HEK293 (cell line): ENCODE data around the gene TNFSF13.
A peak's percentile ranks its signal among the peaks of the same experiment; 100 is the strongest.
"Not testable (repeated sequence)": the region's sequence is repeated elsewhere in the genome, so short reads cannot be mapped to it uniquely, and the experiment has no call there.

Source experiments
- CTCF ChIA-PET: fragments of 350-600 bp; formaldehyde crosslinking; extraction: SDS; loops from one replicate; lab custom pipeline; 2021; ENCODE audit warnings: antibody characterized with exemption; lab: Yijun Ruan, JAX
- POLR2A ChIA-PET: fragments of 300-600 bp; formaldehyde crosslinking; extraction: SDS; loops from one replicate; lab custom pipeline; 2020; ENCODE audit warnings: antibody characterized with exemption, inconsistent platforms; lab: Yijun Ruan, JAX
- H3K27ac ChIP-seq: fragments of 200-500 bp; sonication (Bioruptor generic); 2 replicates; pipeline ENCODE4 v1.5.1; 2014; ENCODE audit warnings: low read depth, low read length, control low read depth, inconsistent platforms; ENCODE audit errors: extremely low read depth
- H3K36me3 ChIP-seq, 2 experiments: fragments of 200-500 bp in 1 of 2; sonication (Bioruptor generic) in 1 of 2; 1 replicate in 1 of 2; 2 replicates in 1 of 2; pipeline ENCODE4 v1.5.1; 2014 to 2017; ENCODE audit warnings: inconsistent platforms in 2 of 2, low read length in 2 of 2; ENCODE audit not compliant: control insufficient read depth in 2 of 2, insufficient read depth in 1 of 2
- H3K4me1 ChIP-seq: fragments of 200-500 bp; sonication (Bioruptor generic); 2 replicates; pipeline ENCODE4 v1.5.1; 2014; ENCODE audit warnings: mild to moderate bottlenecking, low read length, inconsistent platforms; ENCODE audit not compliant: control insufficient read depth, insufficient read depth
- H3K4me3 ChIP-seq: 2 replicates; pipeline ENCODE4 v1.5.1; 2011; ENCODE audit warnings: low read depth, mild to moderate bottlenecking, control low read depth, low read length, moderate library complexity
- H3K9me3 ChIP-seq: fragments of 200-500 bp; sonication (Bioruptor generic); 2 replicates; pipeline ENCODE4 v1.5.1; 2014; ENCODE audit warnings: low read depth, low read length, inconsistent platforms; ENCODE audit not compliant: control insufficient read depth, insufficient read depth
- EGR2 ChIP-seq: fragments of 450-650 bp; formaldehyde crosslinking; IDR thresholded peaks from 2 replicates; pipeline ENCODE4 v1.5.1; 2016; ENCODE audit warnings: low read depth, missing biosample characterization, missing genetic modification characterization
- GLI2 ChIP-seq: fragments of 450-650 bp; formaldehyde crosslinking; IDR thresholded peaks from 2 replicates; pipeline ENCODE4; 2017; ENCODE audit warnings: missing biosample characterization, missing genetic modification characterization, low read depth, borderline replicate concordance
- GLIS2 ChIP-seq: fragments of 450-650 bp; formaldehyde crosslinking; IDR thresholded peaks from 2 replicates; pipeline ENCODE4 v1.5.1; 2016; ENCODE audit warnings: missing biosample characterization, missing genetic modification characterization
- KLF16 ChIP-seq: fragments of 450-650 bp; formaldehyde crosslinking; IDR thresholded peaks from 2 replicates; pipeline ENCODE4 v1.5.1; 2017; ENCODE audit warnings: missing biosample characterization, missing genetic modification characterization
- MZF1 ChIP-seq: fragments of 450-650 bp; formaldehyde crosslinking; IDR thresholded peaks from 2 replicates; pipeline ENCODE4 v1.5.1; 2017; ENCODE audit warnings: missing biosample characterization, missing genetic modification characterization, borderline replicate concordance
- OSR2 ChIP-seq: fragments of 450-650 bp; formaldehyde crosslinking; IDR thresholded peaks from 2 replicates; pipeline ENCODE4 v1.5.1; 2016; ENCODE audit warnings: missing biosample characterization, missing genetic modification characterization
- OVOL3 ChIP-seq: fragments of 450-650 bp; formaldehyde crosslinking; IDR thresholded peaks from 2 replicates; pipeline ENCODE4 v1.5.1; 2016; ENCODE audit warnings: missing biosample characterization, missing genetic modification characterization
- REPIN1 ChIP-seq: fragments of 450-650 bp; formaldehyde crosslinking; IDR thresholded peaks from 2 replicates; pipeline ENCODE4 v1.5.1; 2017; ENCODE audit warnings: missing biosample characterization, missing genetic modification characterization, low read depth
- ZFP3 ChIP-seq: fragments of 450-650 bp; formaldehyde crosslinking; IDR thresholded peaks from 2 replicates; pipeline ENCODE4 v1.5.1; 2016; ENCODE audit warnings: low read depth, missing biosample characterization, missing genetic modification characterization
- ZIC2 ChIP-seq: fragments of 450-650 bp; formaldehyde crosslinking; IDR thresholded peaks from 2 replicates; pipeline ENCODE4 v1.5.1; 2016; ENCODE audit warnings: missing biosample characterization, missing genetic modification characterization
- ZNF10 ChIP-seq: fragments of 450-650 bp; formaldehyde crosslinking; IDR thresholded peaks from 2 replicates; pipeline ENCODE4 v1.5.1; 2017; ENCODE audit warnings: missing biosample characterization, missing genetic modification characterization
- ZNF155 ChIP-seq: fragments of 450-650 bp; formaldehyde crosslinking; IDR thresholded peaks from 2 replicates; pipeline ENCODE4 v1.5.1; 2016; ENCODE audit warnings: missing biosample characterization, missing genetic modification characterization
- ZNF157 ChIP-seq: fragments of 450-650 bp; formaldehyde crosslinking; IDR thresholded peaks from 2 replicates; pipeline ENCODE4 v1.5.1; 2016; ENCODE audit warnings: missing biosample characterization, missing genetic modification characterization
- ZNF24 ChIP-seq: fragments of 450-650 bp; formaldehyde crosslinking; IDR thresholded peaks from 2 replicates; pipeline ENCODE4 v1.5.1; 2016; ENCODE audit warnings: missing biosample characterization, missing genetic modification characterization
- ZNF510 ChIP-seq: fragments of 450-650 bp; formaldehyde crosslinking; IDR thresholded peaks from 2 replicates; pipeline ENCODE4 v1.5.1; 2018; ENCODE audit warnings: mild to moderate bottlenecking, missing genetic modification characterization, missing biosample characterization; ENCODE audit not compliant: insufficient replicate concordance
- ZNF600 ChIP-seq: fragments of 450-650 bp; formaldehyde crosslinking; IDR thresholded peaks from 2 replicates; pipeline ENCODE4 v1.5.1; 2016; ENCODE audit warnings: missing biosample characterization, missing genetic modification characterization
- TF ChIP-seq, protein P1 (sequence below): sonication (generic); formaldehyde crosslinking; IDR thresholded peaks from 2 replicates; pipeline ENCODE4 v1.8.1; 2022; ENCODE audit warnings: mild to moderate bottlenecking, moderate library complexity, missing genetic modification reagents
- TF ChIP-seq, protein P2 (sequence below): fragments of 450-650 bp; formaldehyde crosslinking; IDR thresholded peaks from 2 replicates; pipeline ENCODE4 v1.5.1; 2016; ENCODE audit warnings: missing biosample characterization, missing genetic modification characterization

TNFSF13 gene

DNA sequence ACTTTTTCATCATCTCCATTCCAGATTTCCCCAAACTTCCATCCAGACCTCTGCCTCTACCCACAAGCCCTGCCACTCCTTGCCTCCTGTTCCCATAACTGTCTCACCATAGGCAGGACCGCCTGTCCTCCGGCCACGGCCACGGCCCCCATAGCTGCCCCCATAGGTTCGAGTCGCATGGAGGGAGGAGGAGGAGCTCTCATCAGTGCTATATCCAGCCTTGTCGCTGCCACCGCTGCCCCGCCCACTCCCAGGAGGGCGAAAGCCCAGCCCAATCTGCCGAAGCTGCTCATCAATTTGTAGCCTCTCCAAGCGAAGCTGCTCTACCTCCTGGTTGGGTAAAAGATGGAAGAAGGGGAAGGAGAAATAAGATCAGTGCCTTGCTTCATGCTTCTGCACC is 34.7 kb downstream of the TNFSF13 start:
- no peak for TF ChIP-seq ZNF24
- TF ChIP-seq GLIS2: no peak
- no peak for TF ChIP-seq KLF16
- TF ChIP-seq EGR2 (tag by site-specific recombination): peak; percentile 45; the same call in 1 of the 2 replicates
- TF ChIP-seq, protein P1, sequence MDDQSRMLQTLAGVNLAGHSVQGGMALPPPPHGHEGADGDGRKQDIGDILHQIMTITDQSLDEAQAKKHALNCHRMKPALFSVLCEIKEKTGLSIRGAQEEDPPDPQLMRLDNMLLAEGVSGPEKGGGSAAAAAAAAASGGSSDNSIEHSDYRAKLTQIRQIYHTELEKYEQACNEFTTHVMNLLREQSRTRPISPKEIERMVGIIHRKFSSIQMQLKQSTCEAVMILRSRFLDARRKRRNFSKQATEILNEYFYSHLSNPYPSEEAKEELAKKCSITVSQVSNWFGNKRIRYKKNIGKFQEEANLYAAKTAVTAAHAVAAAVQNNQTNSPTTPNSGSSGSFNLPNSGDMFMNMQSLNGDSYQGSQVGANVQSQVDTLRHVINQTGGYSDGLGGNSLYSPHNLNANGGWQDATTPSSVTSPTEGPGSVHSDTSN (CRISPR knock-in tag): no peak
- TF ChIP-seq ZNF510 (tag by site-specific recombination): no peak
- TF ChIP-seq OSR2 (tag by site-specific recombination): no peak
- no peak for TF ChIP-seq ZNF155 (tag by site-specific recombination)
- TF ChIP-seq ZNF157: no peak
- 0 out of 2 replicates have a peak, but pooled peaks have one; percentile 23 for TF ChIP-seq ZNF600
- TF ChIP-seq, all 188 proteins: peak for 2
- Histone ChIP-seq H3K36me3 (peaks cover 63 to 92% of the 10 kb centered on the region in 2 experiments), H3K9me3 (no peaks in the 10 kb centered on the region), H3K4me1 (no peaks in the 10 kb centered on the region; the same call in 1 of the 2 replicates), H3K4me3 (no peak overlapping the region), H3K27ac (no peak overlapping the region)
- CTCF ChIA-PET: interaction anchor here (0.7 kb wide), 1 partner anchor 300 kb away, joined by 3 read pairs; no protein-coding TSS in a partner anchor
- POLR2A ChIA-PET: interaction anchor here (0.5 to 3.0 kb wide), 5 partner anchors 9 to 134 kb away, joined by 3 to 9 read pairs (median 4); partner anchors contain the start of genes FXR2, MPDU1 and TP53

DNA sequence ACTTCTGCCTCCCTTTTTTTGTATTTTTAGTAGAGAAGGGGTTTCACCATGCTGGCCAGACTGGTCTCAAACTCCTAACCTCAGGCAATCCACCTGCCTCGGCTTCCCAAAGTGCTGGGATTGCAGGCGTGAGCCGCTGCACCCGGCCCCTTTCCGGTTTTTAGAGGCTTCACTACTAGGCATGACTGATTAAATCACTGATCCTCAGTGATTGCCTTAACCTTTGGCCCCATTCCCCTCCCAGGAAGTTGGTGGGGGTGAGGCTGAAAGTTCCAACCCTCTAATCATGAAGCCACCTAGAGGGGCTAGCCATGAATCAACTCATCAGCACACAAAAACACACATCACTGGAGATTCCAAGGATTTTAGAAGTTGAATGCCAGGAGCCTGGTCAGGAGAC is 39.0 kb downstream of the TNFSF13 start:
- POLR2A ChIA-PET, H3K4me3 ChIP-seq, H3K4me1 ChIP-seq, H3K27ac ChIP-seq, H3K9me3 ChIP-seq: not testable (repeated sequence)
- H3K36me3 ChIP-seq: peaks cover 91 to 93% of the 10 kb centered on the region in 2 experiments
- CTCF ChIA-PET: interaction anchor here (0.6 kb wide), 1 partner anchor 333 kb away, joined by 3 read pairs; no protein-coding TSS in a partner anchor

DNA sequence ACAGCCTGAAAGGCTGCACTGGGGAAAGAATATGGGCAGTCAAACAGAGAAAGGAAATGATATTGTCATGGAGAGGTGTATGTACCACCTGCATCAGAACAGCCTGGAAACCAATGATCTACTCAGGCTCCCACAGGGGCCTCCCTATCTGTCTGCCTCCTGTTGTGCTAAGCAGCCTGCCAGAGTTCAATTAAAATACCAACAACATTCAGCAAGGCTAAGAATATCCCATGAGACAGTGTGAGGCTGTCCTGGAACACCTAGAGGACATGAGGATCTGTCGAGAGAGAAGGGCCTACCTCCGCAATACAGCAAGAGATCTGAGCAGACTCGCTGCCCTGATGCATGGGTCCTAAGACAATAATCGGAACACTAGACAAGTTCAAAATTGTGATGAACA is 47.7 kb downstream of the TNFSF13 start:
- Histone ChIP-seq H3K36me3 (peaks cover 69 to 80% of the 10 kb centered on the region in 2 experiments), H3K27ac (no peak overlapping the region), H3K9me3 (no peaks in the 10 kb centered on the region), H3K4me1 (peaks cover 3% of the 10 kb centered on the region), H3K4me3 (no peak overlapping the region)
- TF ChIP-seq MZF1 (tag by site-specific recombination) (no peak), ZNF10 (tag by site-specific recombination) (no peak), ZFP3 (tag by site-specific recombination) (no peak), OVOL3 (no peak), ZIC2 (tag by site-specific recombination) (0 out of 2 replicates have a peak, but pooled peaks have one; percentile 35), GLI2 (tag by site-specific recombination) (no peak), REPIN1 (no peak)
- TF ChIP-seq, protein P2, sequence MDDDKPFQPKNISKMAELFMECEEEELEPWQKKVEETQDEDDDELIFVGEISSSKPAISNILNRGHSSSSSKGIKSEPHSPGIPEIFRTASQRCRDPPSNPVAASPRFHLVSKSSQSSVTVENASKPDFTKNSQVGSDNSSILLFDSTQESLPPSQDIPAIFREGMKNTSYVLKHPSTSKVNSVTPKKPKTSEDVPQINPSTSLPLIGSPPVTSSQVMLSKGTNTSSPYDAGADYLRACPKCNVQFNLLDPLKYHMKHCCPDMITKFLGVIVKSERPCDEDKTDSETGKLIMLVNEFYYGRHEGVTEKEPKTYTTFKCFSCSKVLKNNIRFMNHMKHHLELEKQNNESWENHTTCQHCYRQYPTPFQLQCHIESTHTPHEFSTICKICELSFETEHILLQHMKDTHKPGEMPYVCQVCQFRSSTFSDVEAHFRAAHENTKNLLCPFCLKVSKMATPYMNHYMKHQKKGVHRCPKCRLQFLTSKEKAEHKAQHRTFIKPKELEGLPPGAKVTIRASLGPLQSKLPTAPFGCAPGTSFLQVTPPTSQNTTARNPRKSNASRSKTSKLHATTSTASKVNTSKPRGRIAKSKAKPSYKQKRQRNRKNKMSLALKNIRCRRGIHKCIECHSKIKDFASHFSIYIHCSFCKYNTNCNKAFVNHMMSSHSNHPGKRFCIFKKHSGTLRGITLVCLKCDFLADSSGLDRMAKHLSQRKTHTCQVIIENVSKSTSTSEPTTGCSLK (tag by site-specific recombination): no peak
- ChIA-PET POLR2A (interaction anchor here (1.0 to 1.7 kb wide), 2 partner anchors 80 to 81 kb away, joined by 3 read pairs; partner anchors contain the start of gene TP53), CTCF (interaction anchor here (0.6 to 1.8 kb wide), 4 partner anchors 9 to 277 kb away, joined by 3 to 7 read pairs (median 3); partner anchors contain the start of genes NEURL4 and TP53)
